ENCODE results near the gene EME2.

Gene EME2

GRCh38 chr16:1768061-1768766 lies 4.4 kb upstream of the EME2 start:
- DNase-seq (ENCODE audit: extremely low read depth, low read depth), result no peak

GRCh38 chr16:1768767-1769401 lies 3.7 kb upstream of the EME2 start:
- no peak for DNase-seq (ENCODE audit: extremely low read depth, low read depth)
- no peak for TF ChIP-seq CTCF (IDR thresholded peaks at IDR 0.05; ENCODE audit: low read depth, low read length)

More at GRCh38 chr16:1768061-1768766, 4.4 kb upstream of the EME2 start:
- no peak for TF ChIP-seq CTCF (IDR thresholded peaks at IDR 0.05; ENCODE audit: low read depth, low read length)

DNA sequence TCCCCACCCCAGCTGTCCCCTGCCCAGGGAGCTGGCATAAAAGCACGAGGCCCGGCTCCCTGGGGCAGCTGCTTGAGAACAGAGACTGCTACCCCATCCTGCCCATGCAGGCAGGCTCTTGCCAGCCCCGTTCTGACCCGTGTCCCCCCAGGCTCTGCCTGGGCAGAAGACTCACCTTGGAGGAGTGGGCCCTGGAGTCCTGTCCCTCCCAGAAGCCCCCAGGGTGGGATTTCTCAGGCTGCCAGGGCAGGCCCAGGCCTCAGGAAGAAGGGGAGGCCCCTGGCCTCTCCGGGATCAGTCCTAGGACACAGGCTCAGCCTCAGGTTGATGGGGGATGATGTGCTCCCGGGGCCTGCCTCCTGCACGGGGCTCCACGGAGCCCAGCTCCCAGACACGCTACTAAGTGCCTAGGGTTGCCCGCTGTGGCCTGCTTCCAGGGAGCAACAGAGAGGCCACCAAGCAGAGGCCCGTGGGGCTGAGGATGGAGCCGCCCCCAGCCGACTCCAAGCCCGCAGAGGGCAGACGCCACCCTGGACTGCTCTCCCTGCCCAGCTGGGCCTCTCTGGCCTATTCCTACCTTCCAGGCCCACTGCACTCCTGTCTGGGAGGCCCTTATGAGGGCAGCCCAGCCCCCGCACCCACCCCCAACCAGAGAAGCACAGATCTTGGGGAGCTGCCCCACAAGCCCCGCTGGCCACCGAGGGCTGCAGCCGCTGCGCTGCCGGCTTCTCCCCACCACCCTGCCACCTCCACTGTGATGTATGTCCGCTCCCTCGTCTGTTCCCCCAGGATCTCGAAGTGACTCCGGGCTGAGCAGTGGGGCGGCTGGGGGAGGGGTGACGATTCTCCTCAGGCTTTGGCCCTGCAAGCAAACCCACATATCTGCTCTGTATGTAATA lies 3.0 kb upstream of the EME2 start:
- no peak for TF ChIP-seq CTCF (IDR thresholded peaks at IDR 0.05; ENCODE audit: low read depth, low read length)

DNA sequence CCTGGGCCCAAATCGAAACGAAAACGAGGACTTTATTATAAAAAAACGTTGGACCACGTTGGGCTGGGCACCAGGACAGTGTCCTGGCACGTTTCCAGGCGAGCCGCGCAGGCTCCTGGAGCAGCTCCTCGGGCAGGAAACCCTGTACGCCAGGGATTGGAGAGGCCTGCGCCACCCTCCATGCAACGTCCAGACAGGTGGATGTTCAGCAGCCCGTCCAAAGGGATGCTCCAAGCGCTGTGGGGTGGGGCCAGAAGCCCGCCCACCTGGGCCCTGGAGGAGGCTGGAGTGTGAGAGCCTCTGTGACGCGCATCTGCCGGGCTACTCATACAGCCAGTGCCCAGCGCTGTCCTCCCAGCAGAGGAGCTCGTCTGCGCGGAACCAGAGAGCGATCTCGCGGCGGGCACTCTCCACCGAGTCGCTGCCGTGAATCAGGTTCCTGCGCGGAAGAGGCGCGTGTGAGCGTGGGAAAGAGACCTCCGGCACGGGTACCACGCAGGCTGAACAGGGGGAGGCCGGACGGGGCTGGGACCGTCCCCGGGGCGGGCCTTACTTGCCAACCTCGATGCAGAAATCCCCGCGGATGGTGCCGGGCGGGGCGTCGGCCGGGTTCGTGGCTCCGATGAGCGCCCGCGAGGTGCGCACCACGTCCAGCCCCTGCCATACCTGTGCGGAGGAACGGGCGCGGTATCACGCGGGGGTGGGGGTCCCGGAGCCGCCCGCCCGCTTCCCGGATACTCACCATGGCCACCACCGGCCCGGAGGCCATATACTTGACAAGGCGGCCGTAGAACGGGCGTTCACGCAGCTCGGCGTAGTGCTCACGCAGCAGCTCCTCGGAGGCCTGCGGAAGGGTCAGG lies 2.1 kb upstream of the EME2 start:
- TF ChIP-seq CTCF (IDR thresholded peaks at IDR 0.05; ENCODE audit: low read depth, low read length), result no peak
- DNase-seq (ENCODE audit: extremely low read depth, low read depth), result no peak

More for the DNA sequence above, 3.0 kb upstream of the EME2 start:
- no peak for DNase-seq (ENCODE audit: extremely low read depth, low read depth)

DNA sequence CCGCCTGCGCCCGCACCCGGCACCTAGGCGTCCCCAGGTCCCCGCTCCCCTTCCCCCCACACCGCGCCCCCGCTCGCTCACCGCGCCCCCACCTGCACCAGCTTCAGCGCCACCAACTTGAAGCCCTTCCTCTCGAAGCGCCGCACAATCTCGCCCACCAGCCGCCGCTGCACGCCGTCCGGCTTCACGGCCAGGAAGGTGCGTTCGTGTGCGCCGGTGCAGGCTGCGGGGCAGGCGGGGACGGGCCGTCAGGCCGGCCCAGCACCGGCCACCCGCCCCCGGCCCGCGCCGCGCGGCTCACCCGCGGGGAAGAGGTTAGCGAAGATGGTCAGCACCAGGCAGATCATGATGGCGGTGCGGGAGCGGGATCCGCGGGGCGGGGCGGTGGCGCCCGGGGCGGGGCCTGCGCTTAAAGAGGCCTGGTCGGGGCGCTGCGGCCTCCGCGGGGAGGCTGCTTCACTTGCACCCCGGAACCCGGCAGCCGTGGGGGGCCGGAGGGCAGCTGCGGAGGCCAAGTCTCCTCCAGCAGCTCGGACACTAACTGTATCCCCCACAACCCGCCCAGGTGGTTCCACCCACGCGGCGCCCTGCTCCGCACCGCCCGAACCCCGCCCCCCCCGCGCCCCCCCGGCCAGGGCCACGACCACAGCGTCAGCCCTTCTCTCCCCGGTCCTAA lies 1.3 kb upstream of the EME2 start, which contains the start of gene NME3:
Gene NME3 (minus strand): TSS at position 356 of the 676 bp plus-strand sequence. CDS start 9 bp downstream, at position 347.
- no peak for TF ChIP-seq CTCF (IDR thresholded peaks at IDR 0.05; ENCODE audit: low read depth, low read length)
- DNase-seq (ENCODE audit: extremely low read depth, low read depth), result no peak

GRCh38 chr16:1771864-1772361 lies 697 bp upstream of the EME2 start:
- DNase-seq (ENCODE audit: extremely low read depth, low read depth), result no peak
- no peak for TF ChIP-seq CTCF (IDR thresholded peaks at IDR 0.05; ENCODE audit: low read depth, low read length)
